Amygdala (tissue), 56 donors: ENCODE results near the gene MPP2.
"Not testable (repeated sequence)": the region's sequence is repeated elsewhere in the genome, so short reads cannot be mapped to it uniquely, and the experiment has no call there.

Experiments
- DNase-seq, 56 donors: peaks; one replicate each; lab custom pipeline; 2025; lab: John Stamatoyannopoulos, UW

MPP2 gene

DNA sequence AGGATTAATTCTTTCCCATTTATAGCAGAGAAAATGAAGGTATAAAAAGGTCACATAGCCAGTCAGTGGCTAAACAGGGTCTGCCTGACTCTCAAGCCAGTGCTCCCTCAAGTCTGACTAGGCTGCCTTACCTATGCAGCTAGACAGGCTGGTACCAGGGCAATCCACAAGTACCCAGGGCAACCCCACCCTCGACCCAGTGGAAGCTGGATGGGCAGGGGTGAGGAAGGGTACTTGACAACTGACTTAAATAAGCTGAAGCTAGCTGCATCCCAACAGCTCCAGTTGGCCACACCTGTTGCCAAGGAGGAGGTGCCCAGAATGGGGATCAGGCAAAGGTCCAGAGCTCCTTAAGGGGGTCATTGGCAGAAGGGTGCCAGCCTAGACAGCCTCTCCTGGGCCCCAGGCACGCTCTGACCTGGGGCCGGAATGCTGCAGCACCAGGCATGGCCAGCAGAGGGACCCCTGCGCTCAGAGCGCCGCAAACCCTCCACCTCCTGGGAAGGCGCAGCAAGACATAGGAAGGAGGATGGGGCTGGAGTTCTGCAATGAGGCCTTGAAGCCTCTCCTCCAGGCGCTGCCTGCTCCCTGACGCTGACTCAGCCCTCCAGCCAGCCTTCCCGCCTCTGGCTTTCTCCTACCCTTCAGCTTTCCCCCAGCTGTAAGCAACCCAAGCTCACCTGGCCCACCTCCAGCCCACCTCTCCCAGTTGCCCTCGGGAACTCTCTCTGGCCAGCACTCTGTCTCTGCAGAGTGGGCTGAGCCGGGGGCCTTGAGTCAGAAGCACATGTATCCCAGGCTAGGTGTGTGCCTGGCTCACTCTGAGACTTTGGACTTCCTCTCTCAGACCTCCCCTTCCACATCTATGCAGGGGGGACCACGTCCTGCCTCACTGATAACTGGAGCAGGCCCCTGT is 28.8 kb downstream of the MPP2 start:
- peak in 50 of 56 donors; percentile 10 to 78 (median 35) for DNase-seq

DNA sequence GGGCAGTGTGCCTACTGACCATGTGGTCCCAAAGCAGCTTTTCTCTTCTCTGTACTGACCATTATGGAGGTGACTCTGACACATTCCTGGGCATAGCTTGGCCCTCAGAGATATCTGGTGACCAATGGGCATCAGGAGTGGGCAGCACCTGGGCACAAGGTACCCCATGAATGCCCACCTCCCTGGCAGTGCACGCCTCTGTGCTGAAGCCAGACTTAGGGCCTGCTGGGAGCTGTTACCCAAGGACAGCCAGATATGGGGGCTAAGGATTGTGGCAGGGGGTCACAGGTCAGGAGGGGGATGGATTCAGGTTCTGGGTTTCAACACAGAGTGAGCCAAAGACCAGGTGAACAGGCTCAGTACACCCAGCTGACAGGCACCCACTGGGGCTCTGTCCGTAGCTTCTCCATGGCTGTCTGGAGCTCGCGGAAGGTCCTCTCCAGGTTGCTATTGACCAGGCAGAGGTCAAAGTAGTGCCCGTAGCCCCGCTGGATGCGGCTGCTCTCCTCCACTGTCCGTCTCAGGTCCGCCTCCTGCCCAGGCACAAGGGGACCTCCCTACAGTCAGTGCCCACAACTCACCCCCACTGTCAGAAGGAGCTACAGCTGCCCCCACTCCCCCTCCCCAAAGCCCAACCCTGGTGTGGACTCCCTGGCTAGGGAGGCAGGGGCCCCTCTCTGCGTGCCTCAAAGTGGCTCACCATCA is 29.7 kb downstream of the MPP2 start:
- DNase-seq: no peak

DNA sequence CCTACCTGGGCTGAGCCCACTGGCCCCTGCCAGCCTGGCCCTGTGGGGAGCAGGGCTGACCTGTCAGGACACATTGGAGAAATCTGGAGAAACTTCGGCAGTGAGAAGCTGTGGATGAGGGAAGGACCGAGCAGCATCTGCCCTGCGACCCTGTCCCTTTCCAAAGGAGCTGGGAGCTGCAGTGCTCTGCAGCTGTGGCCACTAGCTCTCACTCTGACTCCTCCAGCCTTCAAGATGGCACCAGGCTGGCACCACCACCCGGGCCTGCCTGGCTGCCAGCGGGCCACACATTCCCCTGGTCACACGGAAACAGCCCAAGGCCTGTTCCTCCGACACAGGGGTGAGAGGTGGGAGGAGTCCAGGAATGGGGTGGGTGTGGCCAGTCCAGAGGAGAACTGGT is 30.3 kb downstream of the MPP2 start:
- no peak for DNase-seq

- no peak for DNase-seq
These were observed 31.7 kb downstream of the MPP2 start for GRCh38 chr17:43875476-43876147.

DNA sequence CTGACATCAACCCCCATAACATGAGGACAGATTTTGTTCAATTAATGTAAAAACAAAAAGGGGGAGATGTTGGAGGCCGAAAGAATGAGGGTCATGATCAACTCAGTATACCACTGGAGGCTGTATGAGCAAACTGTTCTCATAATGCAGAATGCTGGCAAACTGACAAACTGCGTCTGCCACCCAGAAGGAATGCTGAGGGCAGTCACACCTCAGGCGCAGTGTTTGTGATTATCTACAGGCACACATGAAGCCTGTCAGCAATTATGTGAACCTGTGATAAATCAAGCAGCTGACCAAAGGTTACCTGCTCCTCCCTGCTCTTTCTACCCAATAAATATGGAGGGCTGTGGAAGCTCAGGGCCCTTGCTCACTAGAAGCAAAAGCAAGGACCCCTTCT is 33.0 kb downstream of the MPP2 start:
- no peak for DNase-seq

DNA sequence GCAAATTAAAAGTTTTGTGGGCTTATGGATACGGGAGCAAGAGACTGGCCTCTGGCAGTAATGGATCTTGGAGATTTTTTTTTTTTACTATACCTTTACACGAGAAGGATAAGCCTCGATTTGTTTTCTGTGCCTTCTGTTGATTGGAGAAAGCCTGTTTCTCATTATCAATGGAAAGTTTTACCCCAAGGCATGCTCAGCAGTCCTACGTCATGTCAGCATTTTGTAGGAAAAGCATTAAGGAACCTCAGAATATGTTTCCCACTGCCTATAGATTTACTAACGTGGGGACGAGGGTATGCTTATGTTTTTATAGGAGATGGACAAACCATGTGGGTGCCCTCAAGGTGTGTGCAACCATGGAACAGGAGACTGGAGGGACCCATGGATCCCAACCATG is 33.5 kb downstream of the MPP2 start:
- no peak for DNase-seq

DNA sequence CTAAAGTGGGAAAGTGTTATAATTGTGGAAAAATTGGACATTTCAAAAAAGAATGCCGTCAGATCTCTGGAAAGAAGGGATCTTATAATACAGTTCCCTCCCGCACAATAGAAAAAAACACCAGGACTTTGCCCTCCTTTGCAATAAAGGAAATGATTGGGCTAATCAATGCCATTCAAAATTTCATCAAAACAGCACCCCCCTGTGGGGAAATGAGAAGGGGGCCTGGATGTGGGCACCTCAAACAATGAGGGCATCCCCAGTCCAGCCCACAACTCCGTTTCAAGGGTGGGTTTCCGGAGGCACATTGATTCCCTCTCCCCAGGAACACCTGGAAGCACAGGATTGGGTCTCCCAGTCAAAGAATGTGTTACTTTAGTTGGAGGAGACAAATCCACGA is 34.2 kb downstream of the MPP2 start:
- no peak for DNase-seq

GRCh38 chr17:43871946-43872690 is 35.2 kb downstream of the MPP2 start:
- no peak for DNase-seq

DNA sequence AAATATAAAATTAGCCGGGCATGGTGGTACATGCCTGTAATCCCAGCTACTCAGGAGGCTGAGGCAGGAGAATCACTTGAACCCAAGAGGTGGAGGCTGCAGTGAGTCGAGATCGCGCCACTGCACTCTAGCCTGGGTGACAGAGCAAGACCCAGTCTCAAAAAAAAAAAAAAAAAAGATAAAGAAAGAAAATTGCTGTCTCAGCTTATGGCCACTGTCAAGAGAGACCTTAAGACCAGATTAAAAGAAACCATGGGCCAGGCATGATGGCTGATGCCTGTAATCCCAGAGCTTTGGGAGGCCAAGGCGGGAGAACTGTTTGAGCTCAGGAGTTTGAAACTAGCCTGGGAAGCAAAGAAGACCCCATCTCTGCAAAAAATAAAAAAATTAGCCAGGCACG is 38.3 kb downstream of the MPP2 start:
- DNase-seq: not testable (repeated sequence)

DNA sequence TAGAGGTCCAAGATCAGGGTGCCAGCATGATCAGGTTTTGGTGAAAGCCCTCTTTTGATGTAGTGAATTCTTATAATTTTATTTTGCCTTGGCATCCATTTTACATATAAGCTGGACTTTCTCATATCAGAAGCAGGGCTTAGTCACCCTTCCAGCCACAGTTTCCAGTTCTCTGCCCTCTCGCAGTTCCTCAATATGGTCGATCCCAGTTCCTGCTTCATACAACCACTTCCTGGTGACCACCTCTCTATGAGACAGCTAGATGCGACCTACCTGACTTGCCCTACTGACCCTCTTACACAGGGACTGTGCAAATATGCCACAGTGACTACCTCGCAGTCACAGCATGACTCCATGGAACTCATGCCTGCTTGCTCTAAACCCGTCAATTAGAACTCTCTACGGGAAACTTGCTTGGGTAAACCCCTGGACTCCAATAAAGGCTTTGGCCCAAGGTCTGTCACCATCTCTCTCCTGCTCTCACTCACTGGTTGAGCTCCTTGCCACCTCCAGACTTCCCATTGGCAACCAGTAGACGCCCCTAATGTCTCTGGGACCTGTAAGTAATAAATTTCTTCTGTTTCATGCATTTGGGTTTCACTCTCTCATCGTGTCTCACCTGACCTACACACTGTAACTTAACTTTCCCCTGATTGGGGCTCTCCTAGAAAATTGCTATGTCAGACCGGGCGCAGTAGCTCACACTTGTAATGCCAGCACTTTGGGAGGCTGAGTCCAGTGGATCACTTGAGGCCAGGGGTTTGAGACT is 38.9 kb downstream of the MPP2 start:
- no peak for DNase-seq

DNA sequence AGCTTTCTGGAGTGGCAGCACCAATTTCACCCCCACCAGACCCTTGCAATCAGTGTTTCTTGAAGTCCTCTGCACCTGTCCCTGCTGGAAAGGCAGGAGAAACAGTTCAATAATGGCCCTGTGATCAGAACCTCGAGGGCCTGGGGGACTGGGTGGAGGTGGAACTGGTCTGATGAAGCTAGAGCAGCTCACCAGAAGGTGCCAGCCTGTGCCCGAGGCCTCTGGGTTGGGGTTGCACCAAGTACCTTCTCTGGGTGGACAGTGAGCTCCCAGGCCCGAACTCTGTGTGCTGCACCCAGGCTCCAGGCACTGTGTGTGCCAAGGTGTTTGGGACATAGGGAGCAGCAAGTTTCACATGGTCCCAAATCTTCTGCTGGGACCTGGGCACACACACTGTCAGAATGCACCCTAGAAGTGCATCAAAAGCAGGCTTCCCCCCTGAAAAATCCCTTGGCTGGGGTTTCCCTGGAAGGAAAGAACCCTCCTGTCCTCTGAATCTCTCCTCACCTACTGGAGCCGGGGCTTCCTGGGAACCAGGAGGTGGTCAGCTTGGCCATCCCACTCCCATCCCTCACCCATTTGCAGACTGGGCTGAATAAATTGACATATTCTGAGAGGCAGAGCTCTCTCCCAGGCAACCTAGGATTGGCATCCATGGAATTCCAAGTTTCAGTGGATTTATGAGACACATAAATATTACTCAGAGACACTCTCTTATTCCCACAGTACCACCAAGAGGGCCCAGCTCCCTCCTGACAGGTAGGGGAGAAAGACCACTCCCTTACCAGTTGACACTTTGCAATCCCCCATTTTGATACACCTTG is 43.0 kb downstream of the MPP2 start:
- DNase-seq: no peak

- DNase-seq: no peak
These were observed 45.4 kb downstream of the MPP2 start for GRCh38 chr17:43861960-43862359.

- peak in 13 of 56 donors; percentile 3 to 48 (median 21) for DNase-seq
These were observed 46.3 kb downstream of the MPP2 start for GRCh38 chr17:43860927-43861622.

GRCh38 chr17:43860077-43860725 is 47.1 kb downstream of the MPP2 start:
- no peak for DNase-seq

GRCh38 chr17:43857957-43858600 is 49.3 kb downstream of the MPP2 start:
- DNase-seq: no peak

DNA sequence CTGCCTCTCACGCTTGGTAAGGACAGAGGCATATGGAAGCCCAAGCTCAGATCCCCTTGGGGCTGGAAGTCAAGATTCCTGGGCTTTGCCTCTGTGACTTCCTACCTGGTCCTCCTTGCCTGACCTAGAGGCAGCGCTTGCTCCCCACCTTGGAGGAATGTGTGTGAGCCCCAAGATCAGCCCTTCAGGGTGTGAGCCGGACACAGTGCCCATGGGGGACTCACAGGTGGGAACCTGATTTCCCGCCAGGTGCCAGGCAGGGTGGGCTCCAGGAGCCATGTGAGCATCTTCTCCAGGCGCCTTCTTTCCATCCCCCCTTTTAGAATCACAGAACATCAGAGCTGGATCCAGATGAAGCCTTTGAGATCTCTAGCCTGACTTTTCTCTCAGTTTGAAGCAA is 50.2 kb downstream of the MPP2 start:
- no peak for DNase-seq

GRCh38 chr17:43856141-43856540 is 51.2 kb downstream of the MPP2 start:
- no peak for DNase-seq
